GM21723 (cell line): ENCODE data around the gene FANCI.

Experiments
- ATAC-seq: cut with Tn5 transposase; IDR thresholded peaks from one replicate; pipeline ENCODE4 v1.9.1; 2021; ENCODE audit warnings: mild to moderate bottlenecking, moderate library complexity; ENCODE audit not compliant: unreplicated experiment

FANCI gene

DNA sequence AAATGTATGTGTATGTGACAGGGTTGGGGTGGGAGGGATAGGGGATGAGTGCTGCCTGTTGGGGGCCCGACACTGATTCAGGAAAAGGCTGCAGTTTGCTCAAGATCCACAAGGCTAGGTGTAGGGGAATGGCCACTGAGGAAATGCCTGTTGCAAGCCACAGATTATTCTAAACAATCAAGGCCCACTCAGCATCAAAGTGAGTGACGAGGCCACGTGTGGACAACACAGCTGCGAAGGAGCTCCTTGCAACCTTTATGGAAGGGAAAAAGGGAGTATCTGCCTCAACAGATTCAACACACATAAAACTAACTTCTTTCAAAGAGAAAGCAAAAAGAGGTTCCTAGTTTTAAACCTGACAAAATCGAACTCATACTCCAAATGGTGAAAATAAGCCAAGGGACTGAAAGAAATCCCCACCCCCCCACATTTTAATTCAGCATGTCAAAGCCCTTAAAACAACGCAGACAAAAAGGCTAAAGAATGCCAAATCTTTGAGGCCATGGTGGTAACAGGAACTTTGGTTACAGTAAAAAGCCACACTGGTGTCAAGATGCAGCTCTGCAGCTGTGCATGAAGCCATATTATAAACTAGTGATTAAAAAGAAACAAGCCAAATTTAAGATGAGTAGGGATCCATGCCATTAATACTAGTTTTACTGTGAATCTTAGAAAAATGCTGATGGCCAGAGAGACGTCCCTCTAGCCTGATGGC is 87.3 kb downstream of the FANCI start:
- ATAC-seq, result no peak

- no peak for ATAC-seq
Observed at GRCh38 chr15:89332446-89332845, 88.7 kb downstream of the FANCI start.

DNA sequence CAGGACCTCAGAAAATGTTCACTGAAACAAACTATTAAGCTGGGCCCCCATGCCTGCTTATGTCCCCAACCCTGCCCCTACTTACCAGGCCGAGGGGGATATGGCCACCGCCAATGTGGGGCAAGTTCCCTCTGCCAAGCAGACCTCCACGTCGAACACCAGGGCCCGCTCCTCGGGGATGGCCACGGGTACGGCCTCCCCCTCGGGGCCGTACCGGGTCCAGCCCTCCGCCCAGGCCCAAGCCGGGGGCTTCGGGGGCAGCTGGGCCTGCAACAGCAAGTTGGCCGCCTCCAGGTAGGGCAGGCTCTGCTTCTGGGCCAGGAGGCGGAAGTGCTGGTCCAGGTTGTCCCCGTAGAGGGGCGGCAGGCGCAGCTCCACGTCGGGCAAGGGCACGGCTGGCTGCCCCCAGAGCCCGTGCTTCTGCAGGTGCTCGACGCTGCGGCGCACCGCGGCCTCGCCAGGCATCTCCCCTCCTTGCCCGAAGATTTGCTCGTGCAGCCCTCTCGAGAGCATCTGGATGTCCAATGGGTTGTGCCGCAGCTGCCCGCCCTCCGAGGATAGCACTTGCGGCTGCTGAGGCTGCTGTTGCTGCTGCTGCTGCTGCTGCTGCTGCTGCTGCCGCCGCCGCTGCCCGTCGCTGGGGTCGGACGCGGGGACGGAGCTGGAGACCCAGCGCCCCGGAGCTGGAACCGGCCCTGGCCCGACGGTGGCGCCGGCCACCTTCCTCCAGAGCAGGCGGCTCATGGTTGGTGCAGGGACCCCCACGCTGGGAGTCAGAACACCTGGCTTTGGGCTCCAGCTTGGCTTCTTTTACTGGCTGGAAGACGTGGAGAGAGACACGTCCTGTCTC is 89.5 kb downstream of the FANCI start:
- ATAC-seq, result no peak

GRCh38 chr15:89333959-89334509 is 90.3 kb downstream of the FANCI start:
- ATAC-seq, result peak; percentile 0

DNA sequence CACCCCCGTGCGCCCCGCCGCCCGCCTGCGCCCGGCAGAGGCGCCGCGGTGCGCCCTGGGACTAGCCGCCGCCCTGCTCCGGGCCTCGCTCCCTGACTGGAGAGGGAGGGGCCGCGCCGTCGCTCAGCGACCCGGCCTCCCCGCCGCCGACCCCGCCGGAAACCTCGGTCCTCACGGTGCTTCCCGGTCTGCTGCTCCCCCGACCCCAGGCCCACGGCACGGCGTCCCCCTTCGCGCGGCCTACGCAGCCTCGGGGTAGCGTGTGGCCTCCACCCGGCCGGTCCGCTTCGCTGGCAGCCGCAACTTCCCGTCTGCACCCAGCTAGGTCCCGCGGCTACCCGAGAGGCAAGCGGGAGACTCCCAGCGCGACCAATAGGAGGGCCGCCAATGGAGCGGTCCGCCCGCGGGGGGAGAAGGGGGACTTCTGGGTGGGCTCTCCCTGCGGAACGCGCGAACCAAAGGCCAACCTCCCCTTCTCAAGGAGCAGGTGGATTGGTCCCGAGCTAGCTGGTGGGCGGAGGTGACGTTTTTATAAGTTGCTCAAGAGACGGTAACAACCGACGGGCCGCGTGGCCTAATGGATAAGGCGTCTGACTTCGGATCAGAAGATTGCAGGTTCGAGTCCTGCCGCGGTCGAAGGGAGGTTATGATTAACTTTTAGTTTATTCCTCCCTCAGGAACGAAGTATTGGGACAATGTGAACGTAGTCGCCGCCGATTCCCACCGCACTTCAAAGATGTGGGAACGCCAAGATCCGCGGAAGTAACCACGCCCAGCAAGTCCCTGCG is 90.9 kb downstream of the FANCI start, which contains the start of gene POLG:
Gene POLG, minus strand, starts transcription at position 315 of the 788 bp plus-strand sequence. CDS start 1,070 bp downstream, outside the sequence.
- ATAC-seq, result peak; percentile 92

DNA sequence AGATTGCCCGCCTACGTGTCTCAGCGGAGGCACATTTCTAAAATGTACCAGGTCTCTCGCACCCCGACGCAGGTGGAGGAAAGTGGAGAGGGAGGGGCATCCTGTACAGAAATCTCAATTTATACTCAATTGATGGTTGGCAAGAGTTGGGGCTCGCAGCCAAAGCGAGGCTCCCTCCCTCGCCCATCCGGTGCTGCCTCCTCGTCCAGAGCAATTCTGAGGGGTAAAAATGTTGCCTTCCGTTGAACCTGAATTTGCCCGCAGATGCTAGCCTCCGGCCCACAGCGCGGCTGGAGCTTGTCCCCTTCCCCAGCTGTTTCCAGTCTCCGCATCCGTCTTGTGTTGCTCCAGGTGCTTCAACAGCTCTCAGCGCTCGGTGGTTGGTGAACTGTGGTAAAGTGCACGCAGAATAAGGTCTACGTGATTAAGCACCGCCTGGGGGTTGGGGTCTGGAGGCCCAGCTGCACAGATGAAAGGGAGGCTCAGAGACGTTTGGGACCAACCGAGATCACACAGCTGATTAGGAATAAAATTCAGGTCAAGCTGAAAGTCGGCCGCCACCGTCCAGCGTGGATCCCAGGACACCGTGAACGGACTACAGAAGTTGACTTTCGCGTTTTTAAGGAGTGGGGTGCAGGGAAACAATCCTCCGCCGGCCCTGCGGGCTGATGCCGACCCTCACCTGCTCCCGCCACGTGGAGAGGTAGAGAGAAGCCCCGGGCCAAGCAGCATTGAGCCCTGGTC is 91.7 kb downstream of the FANCI start:
- ATAC-seq, result peak; percentile 23

DNA sequence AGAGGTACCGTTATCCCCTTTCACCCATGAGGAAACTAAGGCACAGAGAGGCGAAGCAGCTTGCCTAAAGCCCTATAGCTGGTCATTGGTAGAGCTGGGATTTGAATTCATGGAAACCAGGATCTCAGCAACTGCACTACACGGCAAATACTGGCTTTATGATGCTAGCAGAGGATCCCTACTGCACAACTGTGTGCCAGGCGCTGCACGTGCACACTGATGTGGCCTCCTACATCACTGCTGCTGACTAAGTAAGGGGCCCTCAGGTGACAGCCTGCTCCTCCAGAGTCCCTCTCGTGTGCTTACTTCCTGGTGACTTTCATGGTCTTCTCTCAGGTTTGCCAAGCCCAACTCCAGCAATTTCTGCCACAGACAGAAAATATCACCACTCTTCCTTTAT is 94.3 kb downstream of the FANCI start:
- ATAC-seq, result no peak

DNA sequence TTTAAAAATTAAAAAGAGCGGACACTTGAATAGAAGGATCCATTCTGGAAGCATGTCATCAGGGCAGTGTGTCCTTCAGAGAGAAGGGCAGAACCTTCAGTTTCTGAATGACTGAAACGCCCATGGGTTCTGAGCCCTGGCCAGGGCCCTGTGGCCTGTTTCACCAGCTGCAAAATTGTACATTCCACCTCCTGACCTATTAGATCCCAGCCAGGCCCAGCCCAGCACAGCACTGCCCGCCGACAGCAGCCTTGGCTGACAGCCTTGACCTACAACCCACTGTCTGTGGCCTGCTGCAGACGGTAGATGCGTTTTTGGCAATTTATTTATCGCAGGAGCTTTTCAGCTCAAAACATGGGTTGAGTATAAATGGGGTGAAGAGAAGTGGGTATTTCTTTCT is 96.8 kb downstream of the FANCI start:
- ATAC-seq, result no peak

GRCh38 chr15:89341316-89342005 is 97.7 kb downstream of the FANCI start:
- ATAC-seq, result no peak

DNA sequence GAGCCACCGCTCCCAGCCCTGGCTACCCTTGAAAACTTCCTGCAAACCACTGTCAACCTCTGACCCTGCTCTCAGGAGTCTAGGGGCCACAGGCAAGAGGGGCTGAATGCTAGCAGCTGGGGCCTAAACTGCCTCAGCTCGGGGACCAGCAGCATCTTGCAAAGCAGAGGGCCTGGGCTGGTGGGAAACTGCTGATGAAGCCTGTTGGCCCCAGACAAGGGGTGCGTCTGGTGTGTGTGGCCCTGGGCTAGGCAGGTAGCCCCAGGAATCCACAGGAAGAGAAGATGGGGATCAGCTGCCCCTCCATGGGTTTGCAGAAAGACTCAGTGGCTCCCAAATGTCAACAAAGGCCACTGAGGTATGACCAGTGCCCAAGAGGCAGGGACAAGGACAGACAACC is 99.1 kb downstream of the FANCI start:
- ATAC-seq, result no peak

DNA sequence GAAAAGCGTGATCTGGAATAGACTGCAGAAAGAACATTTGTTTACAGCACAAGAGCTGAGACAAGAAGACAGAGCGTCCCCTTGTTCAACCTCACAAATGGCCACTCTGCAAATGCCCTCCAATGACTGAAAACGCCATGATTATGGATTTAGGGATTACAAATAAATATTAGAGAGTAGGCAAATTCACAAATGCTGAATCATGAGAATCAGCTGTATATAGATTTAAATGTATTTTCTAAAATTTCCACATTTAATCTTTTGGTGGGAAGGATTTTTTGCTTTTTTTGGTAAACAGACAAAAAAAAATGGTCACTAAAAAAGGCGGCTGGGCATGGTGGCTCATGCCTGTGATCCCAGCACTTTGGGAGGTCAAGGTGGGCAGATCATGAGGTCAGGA is 101.5 kb downstream of the FANCI start:
- ATAC-seq, result no peak

DNA sequence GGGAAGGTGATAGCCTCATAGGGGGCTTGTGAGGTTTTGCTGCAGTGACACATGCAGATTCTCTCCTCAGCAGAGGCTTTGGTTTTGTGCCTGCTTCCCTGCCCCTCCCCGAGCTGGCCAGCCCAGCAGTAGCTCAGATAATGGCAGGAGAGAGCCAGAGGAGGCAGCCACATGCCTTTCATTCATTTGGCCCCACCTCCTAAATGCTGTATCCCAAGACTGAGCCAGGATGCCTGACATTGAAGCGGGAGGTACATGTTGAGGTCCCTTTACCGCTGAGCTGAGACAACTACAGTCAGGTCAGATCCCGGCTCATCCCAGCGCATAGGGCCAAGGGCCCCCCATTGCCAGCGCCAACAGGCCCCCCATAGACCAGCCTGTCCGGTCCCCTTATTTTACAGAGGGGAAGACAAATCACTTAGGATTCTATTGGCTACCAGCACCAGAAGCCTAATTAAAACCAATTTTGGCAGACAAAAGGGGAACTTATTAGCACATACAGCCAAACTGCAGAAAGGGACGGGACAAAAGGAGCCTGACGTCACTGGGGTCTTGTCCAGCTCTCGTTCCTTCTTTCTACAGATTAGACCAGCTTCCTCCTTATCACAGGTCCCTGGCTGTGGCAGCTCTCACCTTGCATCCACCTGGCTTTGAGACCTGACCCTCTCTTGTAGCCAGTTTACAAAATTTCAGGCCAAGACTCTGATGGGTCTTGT is 102.9 kb downstream of the FANCI start:
- ATAC-seq, result no peak

- ATAC-seq, result no peak
Observed at GRCh38 chr15:89349206-89349558, 105.4 kb downstream of the FANCI start.

DNA sequence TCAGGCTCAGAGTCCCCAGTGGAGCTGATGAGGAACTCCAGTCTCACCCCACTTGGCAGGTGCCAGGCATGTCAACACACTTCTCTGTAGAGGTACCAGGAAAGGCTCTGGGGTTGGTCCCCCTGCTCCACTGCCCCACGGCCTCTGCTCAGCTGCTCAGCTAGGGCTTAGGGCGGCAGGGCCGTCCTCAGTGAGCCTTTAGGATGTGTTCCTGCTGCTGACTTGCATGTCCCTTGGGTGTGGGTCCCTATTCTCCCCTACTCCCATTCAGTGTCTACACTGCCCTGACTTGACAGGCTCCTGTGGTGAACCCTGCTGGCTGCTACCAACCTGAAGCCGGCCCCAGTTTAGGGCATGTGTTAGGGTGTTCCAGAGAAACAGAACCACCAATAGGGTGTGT is 108.7 kb downstream of the FANCI start:
- ATAC-seq, result no peak

DNA sequence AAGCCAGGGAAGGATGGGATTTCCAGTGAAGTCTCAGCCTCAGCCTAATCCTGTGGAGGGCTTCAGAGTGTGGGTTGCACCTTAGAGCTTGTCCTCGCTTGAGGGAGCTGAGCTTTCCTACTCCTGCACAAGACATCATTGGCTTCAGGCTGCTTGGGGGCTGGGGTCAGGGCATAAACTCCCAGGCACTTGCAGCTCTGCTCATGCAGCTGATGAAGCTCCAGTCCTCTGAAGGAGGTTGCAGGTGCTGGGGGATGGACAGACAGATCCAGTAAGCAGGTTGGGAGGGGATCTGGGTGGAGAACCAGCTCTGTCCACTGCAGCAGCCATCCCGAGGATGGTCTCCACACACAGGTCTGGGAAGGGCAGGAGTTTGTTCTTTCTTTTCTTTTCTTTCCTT is 110.2 kb downstream of the FANCI start:
- ATAC-seq, result no peak

- ATAC-seq, result no peak
Observed at GRCh38 chr15:89356634-89357298, 113.0 kb downstream of the FANCI start.

DNA sequence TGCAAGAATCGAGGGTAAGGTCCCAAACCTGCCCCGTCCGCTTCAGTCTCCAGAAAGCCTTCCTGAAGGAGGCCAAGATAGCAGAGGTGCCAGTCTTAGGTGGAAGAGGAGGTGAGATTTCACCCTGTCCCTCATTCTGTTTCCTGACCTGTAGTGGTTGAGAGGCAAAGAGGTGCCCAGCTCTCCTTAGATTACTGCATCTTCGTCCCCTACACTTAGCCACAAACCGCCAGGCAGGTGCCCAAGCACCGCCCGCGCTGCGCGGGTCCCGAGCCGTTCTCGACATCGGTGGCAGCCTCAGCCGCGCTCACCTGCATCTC is 114.6 kb downstream of the FANCI start:
- ATAC-seq, result no peak

DNA sequence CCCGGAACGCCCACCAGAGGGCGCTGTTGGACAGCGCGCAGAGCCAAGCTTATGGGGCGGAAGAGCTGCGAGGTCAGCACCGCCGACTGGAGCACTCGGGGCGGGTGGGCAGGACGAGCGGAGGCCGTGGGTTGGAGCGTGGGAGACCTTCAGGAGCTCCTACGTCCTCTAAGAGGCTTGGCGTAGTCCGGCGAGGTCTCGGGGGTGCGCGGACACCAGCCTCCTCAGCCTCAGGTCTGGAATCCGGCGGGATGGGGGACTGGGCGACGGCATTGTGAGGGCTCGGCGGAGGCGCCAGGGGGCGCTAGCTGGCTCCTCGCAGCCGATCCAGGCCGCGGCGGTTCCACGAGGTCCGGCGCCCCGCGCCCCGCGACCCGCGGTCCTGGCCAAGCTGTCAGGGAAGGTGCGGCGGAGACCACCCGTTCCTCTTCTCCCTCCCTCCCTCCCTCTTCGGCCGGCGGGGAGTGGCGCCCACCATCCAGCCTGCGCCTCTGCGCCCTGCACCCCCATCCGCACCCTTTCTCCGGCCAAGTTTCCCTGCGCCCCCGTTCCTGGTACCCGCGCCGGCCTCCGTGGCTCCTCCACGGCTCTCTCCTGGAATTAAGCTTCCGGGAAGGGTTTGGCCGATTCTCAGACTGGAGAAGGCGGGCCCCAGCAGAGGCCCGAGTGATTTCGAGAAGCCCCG is 115.1 kb downstream of the FANCI start:
- ATAC-seq, result peak; percentile 91
